Measurements from ENCODE around the gene NAGLU.
"Not testable (repeated sequence)": the region's sequence is repeated elsewhere in the genome, so short reads cannot be mapped to it uniquely, and the experiment has no call there.

The NAGLU gene

GRCh38 chr17:42545755-42546505 is 9.9 kb downstream of the NAGLU start:
- DNase-seq (ENCODE audit: low read depth) = not testable (repeated sequence)

GRCh38 chr17:42547001-42547461 is 11.0 kb downstream of the NAGLU start:
- DNase-seq (ENCODE audit: low read depth) = no peak

- DNase-seq (ENCODE audit: low read depth) = no peak
These were observed 11.6 kb downstream of the NAGLU start for GRCh38 chr17:42547698-42548069.

DNA sequence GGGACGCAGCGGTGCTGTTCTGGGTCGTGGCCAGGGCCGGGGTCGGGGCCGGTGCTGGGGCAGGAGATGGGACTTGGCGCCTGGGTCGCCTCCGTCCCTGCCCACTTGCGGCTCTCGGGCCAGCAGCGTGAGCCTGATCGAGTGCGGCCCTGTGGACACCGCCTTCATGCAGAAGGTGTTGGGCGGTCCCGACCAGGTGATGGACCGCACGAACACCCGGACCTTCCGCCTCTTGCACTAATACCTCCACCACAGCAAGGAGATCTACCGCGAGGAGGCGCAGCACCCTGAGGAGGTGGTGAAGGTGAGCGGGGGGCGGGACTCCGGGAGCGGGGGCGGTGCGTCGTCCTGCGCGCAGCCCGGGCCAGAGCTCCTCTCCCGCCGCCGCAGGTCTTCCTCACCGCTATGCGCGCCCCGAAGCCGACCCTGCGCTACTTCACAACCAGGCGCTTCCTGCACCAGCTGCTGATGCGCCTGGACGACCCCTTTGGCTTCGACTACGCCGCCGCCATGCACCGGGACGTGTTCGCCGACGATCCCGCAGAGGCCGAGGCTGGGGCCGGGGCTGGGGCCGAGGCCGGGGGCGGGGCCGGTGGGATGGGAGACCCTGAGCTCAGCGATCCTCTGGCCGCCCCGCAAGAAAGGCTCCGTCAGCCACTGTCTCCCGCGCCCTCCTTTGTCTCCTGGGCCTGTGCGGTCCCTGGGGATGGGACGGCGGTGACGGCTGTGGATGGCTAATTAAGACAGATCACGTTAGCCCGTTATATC is 12.2 kb downstream of the NAGLU start:
- peak; percentile 75 for DNase-seq (ENCODE audit: low read depth)

- DNase-seq (ENCODE audit: low read depth) = no peak
These were observed 13.1 kb downstream of the NAGLU start for GRCh38 chr17:42548993-42549755.

GRCh38 chr17:42552736-42553135 is 16.7 kb downstream of the NAGLU start, which contains the start of gene HSD17B1:
Gene HSD17B1, plus strand, starts transcription at chr17:42552923. Its CDS starts 11 bp downstream, at chr17:42552934.
- DNase-seq (ENCODE audit: low read depth) = not testable (repeated sequence)

DNA sequence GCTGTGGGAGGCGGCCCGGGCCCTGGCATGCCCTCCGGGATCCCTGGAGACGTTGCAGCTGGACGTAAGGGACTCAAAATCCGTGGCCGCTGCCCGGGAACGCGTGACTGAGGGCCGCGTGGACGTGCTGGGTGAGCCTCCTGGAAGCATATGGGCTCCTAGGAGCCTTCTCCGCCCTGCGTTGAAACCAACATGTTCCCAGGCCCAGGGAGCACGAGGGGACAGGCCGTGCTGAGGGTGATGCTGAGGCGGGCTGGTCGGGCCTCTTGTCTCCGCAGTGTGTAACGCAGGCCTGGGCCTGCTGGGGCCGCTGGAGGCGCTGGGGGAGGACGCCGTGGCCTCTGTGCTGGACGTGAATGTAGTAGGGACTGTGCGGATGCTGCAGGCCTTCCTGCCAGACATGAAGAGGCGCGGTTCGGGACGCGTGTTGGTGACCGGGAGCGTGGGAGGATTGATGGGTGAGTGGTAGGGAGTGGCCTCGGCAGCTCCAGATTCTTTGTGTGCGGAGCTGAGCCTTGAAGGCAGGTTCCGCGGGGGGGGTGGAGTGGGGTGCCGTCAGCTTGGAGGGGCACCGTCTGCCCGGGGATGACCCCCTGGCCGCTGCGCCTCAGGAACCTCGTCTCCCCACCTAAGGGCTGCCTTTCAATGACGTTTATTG is 17.2 kb downstream of the NAGLU start:
- no peak for DNase-seq (ENCODE audit: low read depth)

- DNase-seq (ENCODE audit: low read depth) = no peak
These were observed 17.8 kb downstream of the NAGLU start for GRCh38 chr17:42553866-42554249.

- peak; percentile 58 for DNase-seq (ENCODE audit: low read depth)
These were observed 18.4 kb downstream of the NAGLU start for GRCh38 chr17:42554250-42555121.

- DNase-seq (ENCODE audit: low read depth) = no peak
These were observed 19.1 kb downstream of the NAGLU start for GRCh38 chr17:42555122-42555622.

DNA sequence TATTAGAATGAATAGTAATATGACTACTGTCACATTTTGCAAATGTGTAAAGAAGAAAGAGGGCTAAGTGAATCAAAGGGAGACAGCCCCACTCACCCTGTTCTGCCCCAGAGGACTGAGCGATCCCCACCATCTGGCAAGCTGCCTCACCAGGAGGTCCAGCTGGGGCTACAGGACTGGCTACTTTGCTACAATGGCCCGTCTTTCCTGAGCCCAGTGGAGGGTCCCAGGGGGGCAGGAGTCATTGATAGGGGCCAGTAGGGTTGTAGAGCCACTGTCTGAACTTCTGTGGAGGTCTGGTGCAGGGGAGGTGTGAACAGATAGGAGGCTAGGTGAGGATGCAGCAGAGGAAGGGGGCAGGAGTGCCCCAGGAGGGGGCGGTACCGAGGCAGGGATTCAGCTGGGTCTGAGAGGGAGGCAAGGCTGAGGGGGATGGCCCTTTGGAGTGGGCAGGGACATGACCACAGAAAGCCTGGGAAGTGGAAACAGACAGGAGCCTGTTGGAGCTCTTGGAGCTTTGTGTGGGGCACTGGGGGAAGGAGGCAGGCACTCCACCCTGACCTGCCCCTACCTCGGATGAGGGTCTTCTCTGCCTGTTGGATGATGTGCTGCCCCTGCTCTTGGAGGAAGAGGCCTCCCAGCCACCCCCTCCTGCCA is 20.0 kb downstream of the NAGLU start:
- not testable (repeated sequence) for DNase-seq (ENCODE audit: low read depth)

DNA sequence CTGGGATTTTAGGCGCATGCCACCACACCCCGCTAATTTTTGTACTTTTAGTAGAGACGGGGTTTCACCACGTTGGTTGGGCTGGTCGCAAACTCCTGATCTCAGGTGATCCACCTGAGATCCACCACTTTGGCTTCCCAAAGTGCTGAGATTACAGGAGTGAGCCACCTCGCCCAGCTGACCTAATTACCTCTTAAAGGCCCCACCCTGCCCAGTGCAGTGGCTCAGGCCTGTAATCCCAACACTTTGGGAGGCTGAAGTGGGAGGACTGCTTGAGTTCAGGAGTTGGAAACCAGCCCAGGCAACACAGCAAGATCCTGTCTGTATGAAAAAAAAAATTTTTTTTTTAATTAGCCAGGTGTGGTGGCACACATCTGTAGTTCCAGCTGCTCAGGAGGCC is 23.0 kb downstream of the NAGLU start:
- DNase-seq (ENCODE audit: low read depth) = no peak

- DNase-seq (ENCODE audit: low read depth) = no peak
These were observed 24.2 kb downstream of the NAGLU start for GRCh38 chr17:42560246-42560645.

- peak; percentile 81 for DNase-seq (ENCODE audit: low read depth)
These were observed 25.9 kb downstream of the NAGLU start, which contains the start of gene COASY for GRCh38 chr17:42561897-42562387. Gene COASY, plus strand, starts transcription at chr17:42562148. Its CDS starts 475 bp downstream, at chr17:42562623.

- no peak for DNase-seq (ENCODE audit: low read depth)
These were observed 26.5 kb downstream of the NAGLU start for GRCh38 chr17:42562388-42563142.

GRCh38 chr17:42563143-42563509 is 27.1 kb downstream of the NAGLU start:
- no peak for DNase-seq (ENCODE audit: low read depth)

DNA sequence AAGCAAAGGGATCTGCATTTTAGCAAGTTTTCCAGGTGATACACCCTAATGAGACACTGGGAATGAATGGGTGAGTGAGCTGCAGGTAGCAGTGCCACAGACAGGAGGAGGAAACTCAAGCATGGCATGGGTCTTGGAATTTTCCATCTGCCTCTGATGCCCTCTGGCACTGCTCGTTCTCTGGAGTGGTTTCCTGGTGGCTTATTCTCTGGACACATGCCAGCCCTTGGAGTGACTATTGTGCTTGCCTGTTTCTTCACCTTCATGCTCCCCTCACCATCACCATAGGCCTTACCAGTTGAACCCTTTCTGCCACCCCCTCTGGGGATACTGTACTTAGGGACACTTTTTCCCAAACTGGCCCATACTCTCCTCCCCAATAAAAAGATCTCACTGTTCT is 27.5 kb downstream of the NAGLU start:
- DNase-seq (ENCODE audit: low read depth) = no peak

GRCh38 chr17:42563950-42564349 is 27.9 kb downstream of the NAGLU start:
- no peak for DNase-seq (ENCODE audit: low read depth)

DNA sequence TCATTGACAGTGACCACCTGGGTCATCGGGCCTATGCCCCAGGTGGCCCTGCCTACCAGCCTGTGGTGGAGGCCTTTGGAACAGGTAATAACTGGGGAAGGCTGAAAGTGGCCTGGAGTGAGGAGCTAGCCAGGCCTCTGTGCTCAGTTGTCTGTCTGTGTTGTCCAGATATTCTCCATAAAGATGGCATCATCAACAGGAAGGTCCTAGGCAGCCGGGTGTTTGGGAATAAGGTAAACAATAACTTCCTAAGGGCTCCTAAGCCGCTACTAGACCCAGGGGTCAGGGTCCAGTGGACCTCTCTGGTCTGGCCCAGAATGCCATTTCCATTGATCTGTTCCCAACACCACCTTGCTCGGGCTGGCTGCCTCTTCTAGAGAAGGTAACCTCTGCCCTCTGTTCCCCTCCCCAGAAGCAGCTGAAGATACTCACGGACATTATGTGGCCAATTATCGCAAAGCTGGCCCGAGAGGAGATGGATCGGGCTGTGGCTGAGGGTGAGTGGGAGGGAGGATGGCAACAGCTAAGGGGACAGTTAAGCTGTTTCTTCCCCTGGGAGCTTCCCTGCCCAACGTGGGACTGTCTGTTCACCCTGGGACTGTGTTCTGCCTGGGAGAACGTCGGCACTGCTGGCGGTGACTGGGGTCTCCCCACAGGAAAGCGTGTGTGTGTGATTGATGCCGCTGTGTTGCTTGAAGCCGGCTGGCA is 28.9 kb downstream of the NAGLU start:
- no peak for DNase-seq (ENCODE audit: low read depth)

All from activated T-helper 9 cell treated with anti-CD3 and anti-CD28 coated beads, Interleukin-2, amount 50 U/mL, for 16 hours (primary cell).